ENCODE results near the gene SLC13A3. TPM values are rescaled to one million over a fixed set of nuclear protein-coding genes. Genes with fewer than 3 reads are reported as not detected.

SLC13A3 gene
- total RNA-seq, 1 donor from 2014 or later = 18.8 TPM

- no peak for TF ChIP-seq CTCF (IDR thresholded peaks at IDR 0.05; ENCODE audit: unreplicated experiment)
- no peaks in the 10 kb centered on the region for H3K4me1 Mint-ChIP-seq
- H3K36me3 Mint-ChIP-seq = peaks cover 12% of the 10 kb centered on the region
- H3K27me3 Mint-ChIP-seq (ENCODE audit: low read depth) = no peaks in the 10 kb centered on the region
- H3K9me3 Mint-ChIP-seq = peaks cover 17% of the 10 kb centered on the region
- H3K4me3 Mint-ChIP-seq = no peak overlapping the region
- H3K27ac Mint-ChIP-seq = no peak overlapping the region
- no peak for DNase-seq (ENCODE audit: low spot score in 2 of 2, unreplicated experiment in 2 of 2)
Measured at GRCh38 chr20:46630306-46630705, 21.0 kb downstream of the SLC13A3 start.

- Mint-ChIP-seq H3K4me1 (no peaks in the 10 kb centered on the region), H3K36me3 (peaks cover 15% of the 10 kb centered on the region), H3K4me3 (no peak overlapping the region), H3K27ac (no peak overlapping the region), H3K27me3 (ENCODE audit: low read depth) (no peaks in the 10 kb centered on the region), H3K9me3 (peaks cover 17% of the 10 kb centered on the region)
- DNase-seq (ENCODE audit: low spot score in 2 of 2, unreplicated experiment in 2 of 2) = no peak
- TF ChIP-seq CTCF (IDR thresholded peaks at IDR 0.05; ENCODE audit: unreplicated experiment) = no peak
Measured at GRCh38 chr20:46629341-46629740, 21.9 kb downstream of the SLC13A3 start.

GRCh38 chr20:46627234-46627633 is 24.0 kb downstream of the SLC13A3 start:
- Mint-ChIP-seq H3K36me3 (peaks cover 15% of the 10 kb centered on the region), H3K4me3 (no peak overlapping the region), H3K4me1 (no peaks in the 10 kb centered on the region), H3K27ac (no peak overlapping the region), H3K27me3 (ENCODE audit: low read depth) (no peaks in the 10 kb centered on the region), H3K9me3 (peaks cover 23% of the 10 kb centered on the region)
- TF ChIP-seq CTCF (IDR thresholded peaks at IDR 0.05; ENCODE audit: unreplicated experiment) = no peak
- DNase-seq (ENCODE audit: low spot score in 2 of 2, unreplicated experiment in 2 of 2) = no peak

GRCh38 chr20:46626758-46627157 is 24.5 kb downstream of the SLC13A3 start:
- H3K4me1 Mint-ChIP-seq = no peaks in the 10 kb centered on the region
- H3K27ac Mint-ChIP-seq = no peak overlapping the region
- H3K36me3 Mint-ChIP-seq = peaks cover 15% of the 10 kb centered on the region
- TF ChIP-seq CTCF (IDR thresholded peaks at IDR 0.05; ENCODE audit: unreplicated experiment) = no peak
- no peaks in the 10 kb centered on the region for H3K27me3 Mint-ChIP-seq (ENCODE audit: low read depth)
- no peak overlapping the region for H3K4me3 Mint-ChIP-seq
- DNase-seq (ENCODE audit: low spot score in 2 of 2, unreplicated experiment in 2 of 2) = no peak
- peaks cover 23% of the 10 kb centered on the region for H3K9me3 Mint-ChIP-seq

GRCh38 chr20:46625875-46626373 is 25.3 kb downstream of the SLC13A3 start:
- H3K4me3 Mint-ChIP-seq = no peak overlapping the region
- H3K9me3 Mint-ChIP-seq = peaks cover 23% of the 10 kb centered on the region
- no peaks in the 10 kb centered on the region for H3K27me3 Mint-ChIP-seq (ENCODE audit: low read depth)
- peaks cover 15% of the 10 kb centered on the region for H3K36me3 Mint-ChIP-seq
- DNase-seq (ENCODE audit: low spot score in 2 of 2, unreplicated experiment in 2 of 2) = no peak
- no peak for TF ChIP-seq CTCF (IDR thresholded peaks at IDR 0.05; ENCODE audit: unreplicated experiment)
- no peak overlapping the region for H3K27ac Mint-ChIP-seq
- no peaks in the 10 kb centered on the region for H3K4me1 Mint-ChIP-seq

GRCh38 chr20:46624946-46625345 is 26.3 kb downstream of the SLC13A3 start:
- Mint-ChIP-seq H3K9me3 (peaks cover 16% of the 10 kb centered on the region), H3K36me3 (peaks cover 10% of the 10 kb centered on the region), H3K4me3 (no peak overlapping the region), H3K27me3 (ENCODE audit: low read depth) (no peaks in the 10 kb centered on the region), H3K4me1 (no peaks in the 10 kb centered on the region), H3K27ac (no peak overlapping the region)
- no peak for TF ChIP-seq CTCF (IDR thresholded peaks at IDR 0.05; ENCODE audit: unreplicated experiment)
- DNase-seq (ENCODE audit: low spot score in 2 of 2, unreplicated experiment in 2 of 2) = no peak
